Measurements from ENCODE around the gene PRKG1. TPM values are rescaled to one million over a fixed set of nuclear protein-coding genes. Genes with fewer than 3 reads are reported as not detected.

The PRKG1 gene
- polyA plus RNA-seq, 1 donor: 12.0 TPM

DNA sequence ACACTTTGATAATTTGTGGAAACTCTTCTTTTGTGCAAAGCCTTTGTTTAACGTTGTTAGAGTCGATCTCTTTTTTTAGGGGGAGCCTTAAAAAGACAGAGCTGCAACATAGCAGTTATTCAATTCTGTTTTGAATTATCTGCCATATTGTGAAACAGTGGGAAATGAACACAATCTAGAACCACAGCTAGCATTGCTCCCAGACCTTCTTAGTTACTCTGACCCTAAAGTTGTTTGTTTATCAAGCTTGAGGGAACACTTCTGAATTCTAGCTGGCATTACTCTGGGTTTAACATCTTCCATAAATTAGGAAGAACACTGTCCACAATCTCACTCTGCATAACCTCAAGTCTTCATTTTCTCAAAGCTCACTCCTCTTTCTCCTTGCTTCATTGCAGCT is 217.7 kb downstream of the PRKG1 start:
- WGBS (ENCODE audit: insufficient coverage, low lambda C conversion rate): 60% methylated on average over 1 of the region's 2 CpGs
- Histone ChIP-seq H3K36me3 (ENCODE audit: control insufficient read depth, insufficient read depth, low read length) (no peaks in the 10 kb centered on the region), H3K4me3 (ENCODE audit: low read length) (no peak overlapping the region), H3K4me1 (ENCODE audit: control insufficient read depth, insufficient read depth, low read length) (no peaks in the 10 kb centered on the region), H3K27ac (ENCODE audit: low read length) (no peak overlapping the region), H3K9me3 (ENCODE audit: control insufficient read depth, low read depth, low read length) (no peaks in the 10 kb centered on the region), H3K27me3 (ENCODE audit: control insufficient read depth, insufficient read depth, low read length) (no peaks in the 10 kb centered on the region)
- no peak for DNase-seq

DNA sequence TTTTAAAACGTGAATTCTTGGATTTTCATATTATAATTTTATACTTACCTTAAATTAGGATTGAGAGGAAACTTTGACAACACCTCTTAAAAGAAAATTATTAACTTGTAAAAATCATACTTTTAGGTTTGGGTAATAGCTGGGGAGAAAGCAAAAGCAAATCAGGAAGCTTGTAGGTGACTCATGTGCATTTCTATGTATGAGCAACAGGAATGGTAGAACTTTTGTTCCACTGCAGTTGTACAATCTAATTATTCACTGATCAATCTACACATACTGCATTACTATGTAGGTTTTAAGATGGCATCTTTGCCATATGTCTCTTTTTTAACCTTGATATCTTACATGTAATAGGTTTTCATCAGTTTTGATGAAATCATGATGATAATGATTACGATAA is 223.2 kb downstream of the PRKG1 start:
- no peak for DNase-seq
- no peaks in the 10 kb centered on the region for H3K4me1 ChIP-seq (ENCODE audit: control insufficient read depth, insufficient read depth, low read length)
- 100% methylated on average over 1 of the region's 2 CpGs for WGBS (ENCODE audit: insufficient coverage, low lambda C conversion rate)
- no peaks in the 10 kb centered on the region for H3K9me3 ChIP-seq (ENCODE audit: control insufficient read depth, low read depth, low read length)
- H3K27ac ChIP-seq (ENCODE audit: low read length): no peak overlapping the region
- no peak overlapping the region for H3K4me3 ChIP-seq (ENCODE audit: low read length)
- H3K36me3 ChIP-seq (ENCODE audit: control insufficient read depth, insufficient read depth, low read length): no peaks in the 10 kb centered on the region
- no peaks in the 10 kb centered on the region for H3K27me3 ChIP-seq (ENCODE audit: control insufficient read depth, insufficient read depth, low read length)

GRCh38 chr10:51300617-51301304 is 226.5 kb downstream of the PRKG1 start:
- Histone ChIP-seq H3K4me3 (ENCODE audit: low read length) (no peak overlapping the region), H3K9me3 (ENCODE audit: control insufficient read depth, low read depth, low read length) (no peaks in the 10 kb centered on the region), H3K4me1 (ENCODE audit: control insufficient read depth, insufficient read depth, low read length) (no peaks in the 10 kb centered on the region), H3K36me3 (ENCODE audit: control insufficient read depth, insufficient read depth, low read length) (no peaks in the 10 kb centered on the region), H3K27me3 (ENCODE audit: control insufficient read depth, insufficient read depth, low read length) (no peaks in the 10 kb centered on the region), H3K27ac (ENCODE audit: low read length) (no peak overlapping the region)
- WGBS (ENCODE audit: insufficient coverage, low lambda C conversion rate): no CpG with 5 or more reads among the region's 2 CpGs
- DNase-seq: no peak

GRCh38 chr10:51301644-51302043 is 227.4 kb downstream of the PRKG1 start:
- DNase-seq: no peak
- no CpG with 5 or more reads among the region's 5 CpGs for WGBS (ENCODE audit: insufficient coverage, low lambda C conversion rate)
- no peaks in the 10 kb centered on the region for H3K4me1 ChIP-seq (ENCODE audit: control insufficient read depth, insufficient read depth, low read length)
- no peaks in the 10 kb centered on the region for H3K36me3 ChIP-seq (ENCODE audit: control insufficient read depth, insufficient read depth, low read length)
- no peak overlapping the region for H3K4me3 ChIP-seq (ENCODE audit: low read length)
- no peaks in the 10 kb centered on the region for H3K27me3 ChIP-seq (ENCODE audit: control insufficient read depth, insufficient read depth, low read length)
- H3K9me3 ChIP-seq (ENCODE audit: control insufficient read depth, low read depth, low read length): no peaks in the 10 kb centered on the region
- no peak overlapping the region for H3K27ac ChIP-seq (ENCODE audit: low read length)

- no peak overlapping the region for H3K4me3 ChIP-seq (ENCODE audit: low read length)
- no peaks in the 10 kb centered on the region for H3K36me3 ChIP-seq (ENCODE audit: control insufficient read depth, insufficient read depth, low read length)
- no peaks in the 10 kb centered on the region for H3K27me3 ChIP-seq (ENCODE audit: control insufficient read depth, insufficient read depth, low read length)
- no peaks in the 10 kb centered on the region for H3K4me1 ChIP-seq (ENCODE audit: control insufficient read depth, insufficient read depth, low read length)
- no CpG with 5 or more reads among the region's 1 CpG for WGBS (ENCODE audit: insufficient coverage, low lambda C conversion rate)
- no peak overlapping the region for H3K27ac ChIP-seq (ENCODE audit: low read length)
- no peak for DNase-seq
- H3K9me3 ChIP-seq (ENCODE audit: control insufficient read depth, low read depth, low read length): no peaks in the 10 kb centered on the region
Measured at GRCh38 chr10:51302316-51302715, 228.0 kb downstream of the PRKG1 start.

DNA sequence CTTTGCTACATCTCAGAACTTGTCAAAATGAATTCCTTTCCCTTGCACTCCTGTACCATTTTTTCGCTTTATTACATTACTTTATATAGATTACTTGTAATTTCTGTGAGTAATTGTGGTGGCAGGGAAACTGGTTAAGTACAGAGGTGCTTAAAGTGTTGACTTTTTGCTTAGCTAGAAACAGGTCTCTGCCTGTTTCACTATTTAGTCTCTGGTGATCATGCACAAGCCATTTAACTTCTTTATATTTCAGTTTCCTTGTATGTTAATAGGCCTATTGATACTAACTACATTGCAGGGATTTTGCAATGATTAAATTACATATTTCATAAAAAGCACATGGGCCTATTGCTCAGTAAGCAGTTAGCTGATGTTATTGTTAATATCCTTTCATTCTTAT is 233.8 kb downstream of the PRKG1 start:
- no peaks in the 10 kb centered on the region for H3K27me3 ChIP-seq (ENCODE audit: control insufficient read depth, insufficient read depth, low read length)
- H3K27ac ChIP-seq (ENCODE audit: low read length): no peak overlapping the region
- peaks cover 7% of the 10 kb centered on the region for H3K4me1 ChIP-seq (ENCODE audit: control insufficient read depth, insufficient read depth, low read length)
- no peaks in the 10 kb centered on the region for H3K36me3 ChIP-seq (ENCODE audit: control insufficient read depth, insufficient read depth, low read length)
- no peak overlapping the region for H3K4me3 ChIP-seq (ENCODE audit: low read length)
- WGBS (ENCODE audit: insufficient coverage, low lambda C conversion rate): 100% methylated on average over 1 of the region's 1 CpG
- no peaks in the 10 kb centered on the region for H3K9me3 ChIP-seq (ENCODE audit: control insufficient read depth, low read depth, low read length)
- DNase-seq: no peak

DNA sequence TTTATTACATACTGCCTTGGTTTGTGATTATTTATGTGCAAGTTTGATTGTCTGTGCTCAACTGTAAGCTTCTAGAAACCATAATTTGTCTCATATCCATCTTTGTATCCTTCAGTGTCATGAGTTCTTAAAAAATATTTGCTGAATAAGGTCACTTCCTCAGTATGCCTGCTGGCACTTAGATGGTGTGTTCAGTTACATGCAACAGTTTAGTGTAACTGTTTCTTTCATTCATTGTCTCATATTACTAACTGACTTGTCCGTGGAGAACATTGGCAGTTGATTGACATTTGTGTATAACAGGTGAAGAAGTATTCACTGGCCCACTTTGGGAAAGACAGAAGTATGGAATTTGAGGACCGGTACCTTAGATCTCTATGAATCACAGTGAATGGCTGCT is 236.9 kb downstream of the PRKG1 start:
- Histone ChIP-seq H3K27me3 (ENCODE audit: control insufficient read depth, insufficient read depth, low read length) (no peaks in the 10 kb centered on the region), H3K36me3 (ENCODE audit: control insufficient read depth, insufficient read depth, low read length) (no peaks in the 10 kb centered on the region), H3K27ac (ENCODE audit: low read length) (no peak overlapping the region), H3K4me1 (ENCODE audit: control insufficient read depth, insufficient read depth, low read length) (peaks cover 14% of the 10 kb centered on the region), H3K9me3 (ENCODE audit: control insufficient read depth, low read depth, low read length) (no peaks in the 10 kb centered on the region), H3K4me3 (ENCODE audit: low read length) (no peak overlapping the region)
- WGBS (ENCODE audit: insufficient coverage, low lambda C conversion rate): no CpG with 5 or more reads among the region's 2 CpGs
- DNase-seq: no peak

- no peaks in the 10 kb centered on the region for H3K36me3 ChIP-seq (ENCODE audit: control insufficient read depth, insufficient read depth, low read length)
- WGBS (ENCODE audit: insufficient coverage, low lambda C conversion rate): no CpG with 5 or more reads among the region's 2 CpGs
- H3K9me3 ChIP-seq (ENCODE audit: control insufficient read depth, low read depth, low read length): no peaks in the 10 kb centered on the region
- DNase-seq: peak in 1 of 2 donors; percentile 3
- no peaks in the 10 kb centered on the region for H3K27me3 ChIP-seq (ENCODE audit: control insufficient read depth, insufficient read depth, low read length)
- peaks cover 14% of the 10 kb centered on the region for H3K4me1 ChIP-seq (ENCODE audit: control insufficient read depth, insufficient read depth, low read length)
- peak overlapping the region; percentile 69 for H3K27ac ChIP-seq (ENCODE audit: low read length)
- H3K4me3 ChIP-seq (ENCODE audit: low read length): no peak overlapping the region
Measured at GRCh38 chr10:51312817-51313216, 238.5 kb downstream of the PRKG1 start.

GRCh38 chr10:51313251-51313650 is 239.0 kb downstream of the PRKG1 start:
- H3K27ac ChIP-seq (ENCODE audit: low read length): peak overlapping the region; percentile 69
- peaks cover 14% of the 10 kb centered on the region for H3K4me1 ChIP-seq (ENCODE audit: control insufficient read depth, insufficient read depth, low read length)
- 17% methylated on average over 2 of the region's 2 CpGs for WGBS (ENCODE audit: insufficient coverage, low lambda C conversion rate)
- H3K27me3 ChIP-seq (ENCODE audit: control insufficient read depth, insufficient read depth, low read length): no peaks in the 10 kb centered on the region
- H3K4me3 ChIP-seq (ENCODE audit: low read length): no peak overlapping the region
- H3K9me3 ChIP-seq (ENCODE audit: control insufficient read depth, low read depth, low read length): no peaks in the 10 kb centered on the region
- no peaks in the 10 kb centered on the region for H3K36me3 ChIP-seq (ENCODE audit: control insufficient read depth, insufficient read depth, low read length)
- DNase-seq: peak; percentile 64 to 86

DNA sequence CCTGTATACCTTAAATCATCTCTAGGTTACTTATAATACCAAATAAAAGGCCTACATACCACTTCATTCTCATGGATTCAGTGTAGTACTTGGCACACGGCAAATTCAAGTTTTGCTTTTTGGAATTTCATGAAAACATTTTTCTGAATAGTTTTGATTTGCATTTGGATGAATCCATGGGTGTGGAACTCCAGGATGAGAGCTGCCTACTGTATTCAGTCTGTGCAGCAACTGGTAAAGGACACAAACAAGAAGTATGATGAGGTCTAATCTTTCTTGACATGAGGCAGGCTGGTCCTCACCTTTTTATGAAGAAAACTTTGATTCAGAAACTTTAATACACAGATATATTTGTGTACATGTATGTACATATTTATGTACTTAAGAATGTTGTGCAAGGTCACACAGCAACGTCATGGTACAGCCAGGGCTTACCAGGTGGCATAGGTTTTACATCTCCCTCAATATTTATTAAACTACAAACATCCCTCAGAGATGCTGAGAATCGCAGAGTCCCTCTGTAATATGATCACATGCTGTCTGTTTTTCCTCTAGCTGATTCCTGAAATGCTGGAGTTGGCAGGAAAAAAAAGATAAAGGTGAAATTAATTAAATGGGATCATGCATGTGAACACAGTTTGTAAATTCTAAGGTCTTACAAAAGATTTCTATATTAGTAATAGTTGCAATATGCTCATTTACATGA is 239.6 kb downstream of the PRKG1 start:
- no peaks in the 10 kb centered on the region for H3K9me3 ChIP-seq (ENCODE audit: control insufficient read depth, low read depth, low read length)
- H3K4me1 ChIP-seq (ENCODE audit: control insufficient read depth, insufficient read depth, low read length): peaks cover 14% of the 10 kb centered on the region
- DNase-seq: no peak
- no CpG with 5 or more reads among the region's 3 CpGs for WGBS (ENCODE audit: insufficient coverage, low lambda C conversion rate)
- H3K27ac ChIP-seq (ENCODE audit: low read length): no peak overlapping the region
- no peaks in the 10 kb centered on the region for H3K36me3 ChIP-seq (ENCODE audit: control insufficient read depth, insufficient read depth, low read length)
- H3K27me3 ChIP-seq (ENCODE audit: control insufficient read depth, insufficient read depth, low read length): no peaks in the 10 kb centered on the region
- no peak overlapping the region for H3K4me3 ChIP-seq (ENCODE audit: low read length)

DNA sequence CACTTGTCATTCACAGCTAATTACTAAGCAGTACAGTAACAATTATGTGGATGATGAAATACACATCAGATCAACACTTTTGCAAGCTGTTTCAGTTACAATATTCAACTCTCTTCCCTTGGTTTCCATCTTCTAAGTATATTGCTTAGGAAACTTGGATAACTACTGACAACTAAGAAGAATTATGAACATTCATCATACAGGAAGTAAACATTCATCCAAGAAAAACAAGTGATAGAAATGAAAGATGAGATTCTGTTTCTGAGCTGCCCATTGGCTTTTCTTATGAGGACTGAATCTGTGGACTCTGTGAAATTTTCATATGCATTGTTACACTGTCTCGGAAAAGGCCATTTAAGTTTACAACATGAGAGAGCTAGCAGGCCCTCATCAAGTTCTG is 240.2 kb downstream of the PRKG1 start:
- H3K36me3 ChIP-seq (ENCODE audit: control insufficient read depth, insufficient read depth, low read length): no peaks in the 10 kb centered on the region
- no peak overlapping the region for H3K27ac ChIP-seq (ENCODE audit: low read length)
- H3K27me3 ChIP-seq (ENCODE audit: control insufficient read depth, insufficient read depth, low read length): no peaks in the 10 kb centered on the region
- WGBS (ENCODE audit: insufficient coverage, low lambda C conversion rate): no CpG with 5 or more reads among the region's 1 CpG
- no peak for DNase-seq
- no peaks in the 10 kb centered on the region for H3K9me3 ChIP-seq (ENCODE audit: control insufficient read depth, low read depth, low read length)
- H3K4me3 ChIP-seq (ENCODE audit: low read length): no peak overlapping the region
- peaks cover 14% of the 10 kb centered on the region for H3K4me1 ChIP-seq (ENCODE audit: control insufficient read depth, insufficient read depth, low read length)

Measured in large intestine (tissue), 3 donors.